ENCODE results near the gene SHANK1. TPM values are rescaled to one million over a fixed set of nuclear protein-coding genes. Genes with fewer than 3 reads are reported as not detected.

Gene SHANK1
- total and polyA plus RNA-seq, 11 donors, result 0.03 to 2.1 (median 0.44) TPM; not detected in 1

DNA sequence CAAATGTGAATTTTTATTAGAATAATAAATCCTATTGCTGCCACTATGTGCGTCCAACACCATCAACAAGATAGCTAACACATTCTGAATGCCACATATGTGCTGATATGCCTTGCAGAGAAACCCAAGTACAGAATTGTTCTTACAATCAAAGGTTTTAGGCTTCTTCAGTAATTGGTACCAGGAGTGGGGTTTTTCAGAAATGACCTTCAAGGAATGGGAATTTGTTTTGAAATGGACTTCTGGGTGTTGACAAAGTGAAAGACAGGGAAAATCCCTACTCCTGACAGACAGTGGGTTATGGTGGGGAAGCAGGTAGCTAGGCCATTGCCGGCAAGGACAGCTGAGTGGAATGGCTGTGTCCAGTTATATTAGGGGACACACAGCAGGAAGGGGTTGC, 85.6 kb downstream of the SHANK1 start:
- peaks cover 0 to 47% (median 12%) of the 10 kb centered on the region in 9 donors for H3K27me3 ChIP-seq
- no peak overlapping the region for H3K4me3 ChIP-seq
- WGBS, 4 donors, result 93 to 99% (median 95%) methylated on average over 2 of the region's 2 CpGs
- no peak for ATAC-seq
- no peak for TF ChIP-seq POLR2A (IDR thresholded peaks at IDR 0.05)
- TF ChIP-seq, protein P1, sequence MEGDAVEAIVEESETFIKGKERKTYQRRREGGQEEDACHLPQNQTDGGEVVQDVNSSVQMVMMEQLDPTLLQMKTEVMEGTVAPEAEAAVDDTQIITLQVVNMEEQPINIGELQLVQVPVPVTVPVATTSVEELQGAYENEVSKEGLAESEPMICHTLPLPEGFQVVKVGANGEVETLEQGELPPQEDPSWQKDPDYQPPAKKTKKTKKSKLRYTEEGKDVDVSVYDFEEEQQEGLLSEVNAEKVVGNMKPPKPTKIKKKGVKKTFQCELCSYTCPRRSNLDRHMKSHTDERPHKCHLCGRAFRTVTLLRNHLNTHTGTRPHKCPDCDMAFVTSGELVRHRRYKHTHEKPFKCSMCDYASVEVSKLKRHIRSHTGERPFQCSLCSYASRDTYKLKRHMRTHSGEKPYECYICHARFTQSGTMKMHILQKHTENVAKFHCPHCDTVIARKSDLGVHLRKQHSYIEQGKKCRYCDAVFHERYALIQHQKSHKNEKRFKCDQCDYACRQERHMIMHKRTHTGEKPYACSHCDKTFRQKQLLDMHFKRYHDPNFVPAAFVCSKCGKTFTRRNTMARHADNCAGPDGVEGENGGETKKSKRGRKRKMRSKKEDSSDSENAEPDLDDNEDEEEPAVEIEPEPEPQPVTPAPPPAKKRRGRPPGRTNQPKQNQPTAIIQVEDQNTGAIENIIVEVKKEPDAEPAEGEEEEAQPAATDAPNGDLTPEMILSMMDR (IDR thresholded peaks at IDR 0.05), result no peak
- H3K27ac ChIP-seq, result no peak overlapping the region
- DNase-seq, result no peak
- peaks cover 0 to 28% (median 16%) of the 10 kb centered on the region in 12 donors for H3K9me3 ChIP-seq
- intact Hi-C loops (cut with DNase I), result no loop called here
- H3K36me3 ChIP-seq, result no peaks in the 10 kb centered on the region
- H3K4me1 ChIP-seq, result peaks cover 0 to 2% (median 0%) of the 10 kb centered on the region in 12 donors

DNA sequence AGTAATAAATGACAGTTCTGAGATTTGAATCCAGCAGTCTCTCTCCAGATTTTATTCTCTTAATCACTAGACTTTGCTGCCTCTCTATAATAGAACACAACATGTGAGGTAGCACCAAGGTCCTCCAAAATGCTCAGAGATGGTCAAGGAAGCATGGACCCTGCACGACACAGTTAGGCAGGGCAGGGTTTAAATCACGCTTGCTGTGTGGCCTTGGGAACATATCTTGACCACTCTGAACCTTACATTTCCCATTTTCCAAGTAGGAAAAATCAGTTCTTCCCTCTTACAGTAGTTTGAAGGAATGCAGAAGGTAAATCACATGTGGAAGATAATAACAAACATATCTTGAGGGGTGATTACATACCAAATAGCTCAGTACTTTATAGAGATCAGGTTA, 86.2 kb downstream of the SHANK1 start:
- 66 to 81% (median 74%) methylated on average over 2 of the region's 2 CpGs for WGBS, 4 donors
- Histone ChIP-seq H3K4me3 (no peak overlapping the region), H3K9me3 (peaks cover 0 to 28% (median 16%) of the 10 kb centered on the region in 12 donors), H3K27me3 (peaks cover 0 to 41% (median 8%) of the 10 kb centered on the region in 9 donors), H3K4me1 (no peaks in the 10 kb centered on the region), H3K27ac (no peak overlapping the region), H3K36me3 (no peaks in the 10 kb centered on the region)
- intact Hi-C loops (cut with DNase I), result no loop called here
- TF ChIP-seq, protein P1 (IDR thresholded peaks at IDR 0.05), result no peak
- no peak for TF ChIP-seq POLR2A (IDR thresholded peaks at IDR 0.05)
- ATAC-seq, result no peak
- no peak for DNase-seq

DNA sequence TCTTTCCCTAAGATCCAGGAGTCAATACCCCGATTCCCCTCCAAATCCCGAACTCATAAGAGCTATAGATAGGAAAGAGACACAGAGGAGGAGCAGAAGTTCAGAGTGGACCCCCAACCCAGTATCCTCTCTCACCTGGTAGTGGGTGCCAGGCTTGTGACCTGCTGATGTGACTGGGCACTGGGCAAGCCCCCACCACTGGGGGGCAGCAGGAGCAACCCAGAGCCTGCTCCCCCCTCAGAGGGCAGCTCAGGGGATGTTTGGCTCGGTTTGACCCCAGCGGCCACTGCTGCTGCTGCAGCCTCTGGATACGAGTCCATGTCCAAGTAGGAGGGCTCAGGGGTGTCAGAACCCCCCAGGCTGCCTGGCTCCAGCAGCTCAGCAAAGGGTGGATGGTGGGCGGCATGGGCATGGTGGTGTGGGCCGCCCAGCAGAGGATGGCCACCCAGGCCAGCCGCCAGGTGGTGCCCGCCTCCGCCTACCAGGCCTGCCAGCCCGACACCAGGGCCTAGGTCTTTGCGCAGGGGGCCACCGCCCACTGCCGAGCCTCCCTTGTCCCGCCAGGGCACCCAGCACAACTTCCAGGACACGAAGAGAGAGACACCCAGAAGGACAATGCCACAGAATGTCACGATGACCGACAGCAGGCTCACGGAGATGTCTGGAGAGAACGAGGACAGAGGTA, 87.3 kb downstream of the SHANK1 start:
- H3K27me3 ChIP-seq, result peaks cover 0 to 31% (median 8%) of the 10 kb centered on the region in 9 donors
- intact Hi-C loops (cut with DNase I), result no loop called here
- DNase-seq (no peak), ATAC-seq (no peak)
- H3K36me3 ChIP-seq, result no peaks in the 10 kb centered on the region
- TF ChIP-seq, protein P1 (IDR thresholded peaks at IDR 0.05), result no peak
- no peak for TF ChIP-seq POLR2A (IDR thresholded peaks at IDR 0.05)
- no peaks in the 10 kb centered on the region for H3K4me1 ChIP-seq
- H3K9me3 ChIP-seq, result peaks cover 0 to 28% (median 16%) of the 10 kb centered on the region in 12 donors
- 63 to 74% (median 71%) methylated on average over 8 to 20 of the region's 20 CpGs for WGBS, 4 donors
- no peak overlapping the region for H3K4me3 ChIP-seq
- H3K27ac ChIP-seq, result no peak overlapping the region

DNA sequence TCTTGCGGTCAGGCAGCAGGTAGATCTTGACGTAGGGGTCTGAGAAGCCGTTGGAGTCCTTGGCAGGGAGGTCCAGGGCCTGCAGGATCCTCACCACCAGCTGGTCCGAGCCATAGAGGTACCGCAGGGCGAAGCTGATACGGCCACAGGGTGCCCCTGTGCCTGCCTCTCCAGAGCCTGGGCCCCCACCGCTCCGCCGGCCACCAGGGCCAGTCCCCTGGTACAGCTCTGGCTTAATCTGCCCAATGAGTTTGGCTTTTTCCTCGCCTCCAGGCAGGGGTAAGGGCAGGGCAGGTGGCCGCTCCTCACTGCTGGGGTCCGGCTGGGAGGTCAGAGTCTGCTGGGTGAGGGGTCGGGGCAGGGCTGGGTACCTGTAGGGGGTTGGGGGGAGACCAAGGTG, 89.8 kb downstream of the SHANK1 start:
- peaks cover 0 to 18% (median 0%) of the 10 kb centered on the region in 9 donors for H3K27me3 ChIP-seq
- no peak overlapping the region for H3K4me3 ChIP-seq
- H3K9me3 ChIP-seq, result peaks cover 0 to 22% (median 14%) of the 10 kb centered on the region in 12 donors
- WGBS, 4 donors, result 73 to 81% (median 75%) methylated on average over 12 to 14 of the region's 14 CpGs
- DNase-seq, result no peak
- ATAC-seq, result no peak
- no peak for TF ChIP-seq POLR2A (IDR thresholded peaks at IDR 0.05)
- no peak overlapping the region for H3K27ac ChIP-seq
- intact Hi-C loops (cut with DNase I), result no loop called here
- H3K36me3 ChIP-seq, result no peaks in the 10 kb centered on the region
- H3K4me1 ChIP-seq, result no peaks in the 10 kb centered on the region

Data from heart left ventricle (tissue), 16 donors.